Left kidney (tissue), 8 donors: ENCODE results near the gene GIGYF2. TPM values are rescaled to one million over a fixed set of nuclear protein-coding genes. Genes with fewer than 3 reads are reported as not detected.
"Not testable (repeated sequence)": the region's sequence is repeated elsewhere in the genome, so short reads cannot be mapped to it uniquely, and the experiment has no call there.

Experiments
- DNase-seq: peaks from one replicate; pipeline ENCODE4 v3.0.0-alpha.2; 2013
- long read RNA-seq, 8 donors: transcript quantifications; one replicate each; lab custom pipeline, GENCODE V29; 2026
- polyA plus RNA-seq: library from polyadenylated mRNA; unstranded; fragments of 120-200 nt; gene quantifications from one replicate; pipeline ENCODE4 v1.2.1, GENCODE V29; 2013; ENCODE audit not compliant: insufficient read length

The GIGYF2 gene, protein sequence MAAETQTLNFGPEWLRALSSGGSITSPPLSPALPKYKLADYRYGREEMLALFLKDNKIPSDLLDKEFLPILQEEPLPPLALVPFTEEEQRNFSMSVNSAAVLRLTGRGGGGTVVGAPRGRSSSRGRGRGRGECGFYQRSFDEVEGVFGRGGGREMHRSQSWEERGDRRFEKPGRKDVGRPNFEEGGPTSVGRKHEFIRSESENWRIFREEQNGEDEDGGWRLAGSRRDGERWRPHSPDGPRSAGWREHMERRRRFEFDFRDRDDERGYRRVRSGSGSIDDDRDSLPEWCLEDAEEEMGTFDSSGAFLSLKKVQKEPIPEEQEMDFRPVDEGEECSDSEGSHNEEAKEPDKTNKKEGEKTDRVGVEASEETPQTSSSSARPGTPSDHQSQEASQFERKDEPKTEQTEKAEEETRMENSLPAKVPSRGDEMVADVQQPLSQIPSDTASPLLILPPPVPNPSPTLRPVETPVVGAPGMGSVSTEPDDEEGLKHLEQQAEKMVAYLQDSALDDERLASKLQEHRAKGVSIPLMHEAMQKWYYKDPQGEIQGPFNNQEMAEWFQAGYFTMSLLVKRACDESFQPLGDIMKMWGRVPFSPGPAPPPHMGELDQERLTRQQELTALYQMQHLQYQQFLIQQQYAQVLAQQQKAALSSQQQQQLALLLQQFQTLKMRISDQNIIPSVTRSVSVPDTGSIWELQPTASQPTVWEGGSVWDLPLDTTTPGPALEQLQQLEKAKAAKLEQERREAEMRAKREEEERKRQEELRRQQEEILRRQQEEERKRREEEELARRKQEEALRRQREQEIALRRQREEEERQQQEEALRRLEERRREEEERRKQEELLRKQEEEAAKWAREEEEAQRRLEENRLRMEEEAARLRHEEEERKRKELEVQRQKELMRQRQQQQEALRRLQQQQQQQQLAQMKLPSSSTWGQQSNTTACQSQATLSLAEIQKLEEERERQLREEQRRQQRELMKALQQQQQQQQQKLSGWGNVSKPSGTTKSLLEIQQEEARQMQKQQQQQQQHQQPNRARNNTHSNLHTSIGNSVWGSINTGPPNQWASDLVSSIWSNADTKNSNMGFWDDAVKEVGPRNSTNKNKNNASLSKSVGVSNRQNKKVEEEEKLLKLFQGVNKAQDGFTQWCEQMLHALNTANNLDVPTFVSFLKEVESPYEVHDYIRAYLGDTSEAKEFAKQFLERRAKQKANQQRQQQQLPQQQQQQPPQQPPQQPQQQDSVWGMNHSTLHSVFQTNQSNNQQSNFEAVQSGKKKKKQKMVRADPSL (N-terminal part only)
- polyA plus RNA-seq = 73.4 TPM
- long read RNA-seq, donor 1, partial matches to known transcripts = 25 of 26 reads
- long read RNA-seq, donor 1, other reads (novel, unspliced or antisense) = 0 of 26 reads
- long read RNA-seq, donor 2, full-length matches to known transcripts = 1 of 12 reads
- long read RNA-seq, donor 2, partial matches to known transcripts = 11 of 12 reads
- long read RNA-seq, donor 2, other reads (novel, unspliced or antisense) = 0 of 12 reads
- long read RNA-seq, donor 3, partial matches to known transcripts = 18 of 19 reads
- long read RNA-seq, donor 3, other reads (novel, unspliced or antisense) = 0 of 19 reads
- long read RNA-seq, donor 4 = 0 reads
- long read RNA-seq, donor 5, partial matches to known transcripts = 10 of 13 reads
- long read RNA-seq, donor 5, other reads (novel, unspliced or antisense) = 0 of 13 reads
- long read RNA-seq, donor 6, partial matches to known transcripts = 5 of 5 reads
- long read RNA-seq, donor 6, other reads (novel, unspliced or antisense) = 0 of 5 reads
- long read RNA-seq, donor 7, partial matches to known transcripts = 6 of 6 reads
- long read RNA-seq, donor 7, other reads (novel, unspliced or antisense) = 0 of 6 reads
- long read RNA-seq, donor 8 = 0 reads

DNA sequence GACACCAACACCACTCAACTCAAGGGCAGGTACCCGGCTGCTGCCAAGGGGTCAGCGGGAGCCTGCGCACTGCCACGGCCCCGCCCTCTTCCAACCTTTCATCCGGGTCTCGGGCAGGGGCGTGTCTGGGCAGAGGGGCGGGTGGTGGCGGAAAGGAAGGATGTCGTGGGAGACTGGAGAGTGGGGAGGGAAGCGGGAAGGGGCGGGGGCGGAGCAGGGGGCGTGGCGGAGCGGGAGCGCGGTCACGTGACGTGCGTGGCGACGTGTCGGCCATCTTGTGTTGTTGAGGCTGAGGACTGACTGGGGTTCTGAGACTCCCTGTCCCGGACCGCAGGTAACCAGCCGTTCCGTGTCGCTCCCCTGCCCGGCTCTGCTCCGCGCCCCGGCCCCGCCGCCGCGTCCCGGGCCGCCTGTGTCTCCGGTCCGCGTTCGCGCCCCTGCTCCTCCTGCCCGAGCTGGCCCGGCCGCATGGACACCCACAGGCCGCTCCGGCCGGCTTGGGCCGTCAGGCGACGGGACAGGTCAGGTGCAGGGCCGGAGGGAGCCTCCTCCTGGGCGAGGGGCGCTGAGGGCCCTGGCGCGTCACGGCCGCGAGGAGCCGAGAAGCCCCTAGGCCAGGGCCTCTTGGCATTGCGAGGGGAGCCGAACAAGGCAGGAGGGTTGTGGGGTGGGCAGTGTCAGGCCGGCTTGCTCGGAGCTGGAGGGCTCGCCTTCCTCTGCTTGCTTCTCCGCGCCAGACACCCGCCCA, at the start of gene GIGYF2:
GIGYF2 (plus strand) TSS at position 273 of the 748 bp plus-strand sequence. CDS start 37,867 bp downstream, outside the sequence.
- peak; percentile 96 for DNase-seq

DNA sequence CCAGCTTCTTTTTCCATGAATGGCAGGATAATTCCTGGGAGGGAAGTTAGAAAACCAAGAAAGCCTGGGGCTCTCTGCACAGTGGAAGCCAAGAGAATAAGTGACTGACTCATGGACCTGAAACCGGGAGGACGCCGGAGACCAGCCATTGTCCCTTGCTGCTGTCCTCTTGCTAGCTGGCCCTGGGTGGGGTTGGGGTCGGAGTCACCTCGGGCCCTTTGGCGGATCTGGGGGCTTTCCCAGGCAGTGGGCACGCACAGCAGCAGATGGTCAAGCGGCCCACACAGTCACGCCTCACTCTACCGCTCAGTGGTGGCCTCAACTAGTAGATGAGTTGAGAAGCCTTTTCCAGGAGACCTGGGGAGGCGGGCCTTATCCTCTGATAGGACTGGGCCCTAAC, 48.1 kb upstream of the GIGYF2 start:
- DNase-seq = no peak

DNA sequence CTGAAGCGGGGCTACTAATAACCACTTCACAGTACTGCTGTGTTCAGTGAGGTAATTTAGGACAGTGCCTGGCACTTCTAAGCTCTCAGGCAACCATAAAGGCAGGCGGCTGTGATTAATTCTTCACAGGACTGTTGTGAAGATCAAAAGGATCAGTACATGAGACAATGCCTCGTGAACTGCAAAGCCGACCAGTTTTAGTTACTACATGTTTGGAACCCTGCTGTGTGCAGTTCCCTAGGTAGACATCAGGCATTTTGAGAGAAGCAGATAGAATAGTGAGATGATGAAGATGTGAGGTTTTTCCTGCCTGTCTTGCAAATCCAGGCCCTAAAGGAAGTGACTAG, 44.7 kb upstream of the GIGYF2 start:
- DNase-seq = no peak

DNA sequence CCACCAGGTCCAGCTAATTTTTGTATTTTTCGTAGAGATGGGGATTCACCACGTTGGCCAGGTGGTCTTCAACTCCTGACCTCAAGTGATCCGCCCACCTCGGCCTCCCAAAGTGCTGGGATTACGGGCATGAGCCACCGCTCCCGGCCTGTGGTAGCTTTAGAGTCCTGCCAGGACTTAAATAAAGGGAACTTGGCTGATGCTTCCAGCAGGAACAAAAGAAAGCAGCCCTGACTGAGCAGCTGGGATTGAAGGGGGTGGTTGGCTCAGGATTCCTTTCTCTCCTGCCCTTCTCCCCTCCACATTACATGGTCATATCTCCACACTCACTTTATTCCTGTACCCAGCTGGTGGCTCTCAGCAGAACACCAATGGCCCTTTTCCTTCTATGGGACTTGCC, 43.7 kb upstream of the GIGYF2 start:
- DNase-seq = no peak

DNA sequence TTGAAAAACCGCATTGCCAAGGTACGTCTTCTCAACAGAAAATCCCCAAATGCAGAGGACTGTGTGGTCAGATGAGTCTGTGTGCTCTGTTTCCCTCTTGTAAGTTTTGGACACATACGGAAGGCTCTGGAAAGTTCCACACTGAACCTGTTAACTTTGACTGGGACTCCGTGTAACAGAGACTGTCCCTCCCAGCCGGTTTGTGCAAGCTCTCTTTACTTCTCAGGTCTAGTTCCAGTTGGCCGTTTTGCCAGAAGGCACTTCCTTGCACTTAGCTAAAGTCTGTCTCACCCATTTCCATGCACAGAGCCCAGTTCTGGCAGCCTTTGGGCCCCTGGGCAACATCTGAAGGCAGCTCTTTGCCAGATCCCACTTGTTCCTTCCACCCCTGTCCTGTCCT, 41.7 kb upstream of the GIGYF2 start:
- no peak for DNase-seq

DNA sequence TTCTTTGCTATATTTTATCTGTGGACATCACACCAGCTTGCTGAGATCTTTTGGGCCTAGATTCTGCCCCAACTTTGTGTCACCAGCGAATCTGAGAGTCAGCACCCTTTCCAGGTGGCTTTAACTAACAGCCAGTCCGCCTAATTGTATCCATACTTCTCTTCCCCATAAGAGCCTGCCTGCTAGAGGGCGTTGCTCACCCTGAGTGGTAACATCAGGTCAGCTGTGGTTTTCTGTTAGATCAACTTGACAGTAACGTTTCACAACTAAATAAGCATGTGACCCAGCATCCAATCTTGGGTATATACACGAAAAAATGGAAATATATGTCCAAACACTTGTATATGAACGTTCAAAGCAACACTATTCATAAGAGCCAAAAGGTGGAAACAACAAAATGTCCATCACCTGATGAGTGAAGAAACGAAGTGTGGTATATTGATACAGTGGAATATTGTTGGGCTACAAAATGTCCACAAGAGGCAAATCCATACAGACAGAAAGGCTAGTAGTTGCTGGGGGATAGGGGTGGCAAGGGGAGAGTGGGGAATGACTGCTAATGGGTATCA, 38.8 kb upstream of the GIGYF2 start:
- DNase-seq = no peak

DNA sequence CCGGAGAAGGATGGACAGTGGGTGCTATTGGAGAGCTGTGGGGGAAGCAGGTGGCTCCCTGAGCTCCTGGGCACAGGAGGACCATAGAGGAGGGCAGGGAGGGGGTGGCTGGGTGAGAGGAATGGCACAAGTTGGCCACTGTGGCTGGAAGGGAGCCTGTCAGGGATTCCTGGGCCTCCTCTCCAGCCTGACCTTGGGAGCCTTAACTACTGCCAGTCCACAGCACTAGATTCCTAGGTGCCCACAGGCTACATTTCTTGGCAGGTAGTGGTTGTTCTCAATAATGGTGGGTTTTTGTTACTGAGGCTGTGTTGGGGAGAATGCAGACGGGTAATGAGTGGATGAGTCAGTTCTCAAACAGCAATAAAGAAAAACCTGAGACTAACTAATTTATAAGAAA, 37.8 kb upstream of the GIGYF2 start:
- DNase-seq = no peak

DNA sequence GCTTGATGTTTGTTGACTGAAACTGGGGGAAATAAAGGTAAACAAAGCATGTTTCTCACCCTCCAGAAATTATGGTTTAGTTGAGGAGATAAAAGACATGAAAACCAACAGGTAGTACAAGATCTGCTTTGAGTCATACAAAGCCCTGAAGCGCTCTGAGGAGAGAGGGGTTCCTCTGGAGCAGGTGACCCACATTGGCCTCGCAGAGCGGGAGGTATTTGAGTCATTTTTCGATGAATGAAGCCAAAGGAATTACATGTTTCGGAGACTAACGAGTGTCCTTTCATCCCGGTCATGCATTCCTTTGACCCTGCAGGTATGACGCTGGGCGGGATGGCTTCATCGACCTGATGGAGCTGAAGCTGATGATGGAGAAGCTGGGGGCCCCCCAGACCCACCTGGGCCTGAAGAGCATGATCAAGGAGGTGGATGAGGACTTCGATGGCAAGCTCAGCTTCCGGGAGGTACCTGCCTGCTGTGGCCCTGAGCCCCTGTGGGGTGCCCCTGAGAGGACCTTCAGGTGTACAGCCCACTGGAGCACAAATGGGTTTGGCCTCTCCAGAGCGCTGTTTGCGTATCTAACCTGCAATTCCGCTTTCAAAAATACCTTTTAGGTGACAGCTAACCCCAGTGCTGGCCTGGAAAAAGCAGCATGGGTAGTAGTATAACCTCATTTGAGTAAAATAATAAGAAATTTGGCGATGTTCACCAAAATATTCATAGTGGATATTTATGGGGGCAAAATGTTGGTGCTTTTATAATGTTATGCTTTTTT, 34.5 kb upstream of the GIGYF2 start:
- no peak for DNase-seq

DNA sequence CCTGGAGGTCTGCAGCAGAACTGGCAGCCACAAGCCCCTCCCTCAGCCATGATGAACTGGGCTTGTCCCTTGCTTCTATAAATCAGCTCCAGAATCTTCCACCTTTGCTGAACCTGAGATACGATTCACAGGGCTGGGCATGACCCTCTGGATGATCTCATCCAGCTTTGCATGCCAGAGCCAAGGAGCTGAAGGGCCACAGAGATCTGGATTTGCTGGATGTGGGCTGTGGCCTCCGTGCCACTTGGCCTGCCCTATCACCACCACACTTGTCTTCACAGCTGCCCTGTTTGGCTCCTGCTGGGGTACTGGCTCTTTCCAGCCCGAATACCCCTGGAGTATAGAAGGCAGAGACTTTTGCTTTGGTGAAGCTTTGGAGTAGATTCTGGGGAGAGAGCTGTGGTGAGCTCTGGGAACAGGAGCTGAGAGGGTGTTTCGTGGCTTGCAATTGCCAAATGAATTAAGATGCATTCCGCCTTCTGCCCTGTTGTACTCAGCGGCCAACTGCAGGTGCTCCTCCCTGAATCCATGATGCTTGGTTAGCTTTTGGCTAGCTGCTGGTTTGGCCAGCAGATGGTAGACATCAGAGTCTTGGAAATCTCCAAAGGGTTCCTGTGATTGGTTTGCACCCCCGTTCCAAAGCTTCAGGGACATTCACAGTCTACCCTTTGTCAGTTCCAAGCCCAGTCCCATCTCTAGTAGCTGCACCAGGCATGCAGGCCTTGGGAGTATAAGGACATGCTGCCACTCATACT, 30.9 kb upstream of the GIGYF2 start:
- DNase-seq = no peak

DNA sequence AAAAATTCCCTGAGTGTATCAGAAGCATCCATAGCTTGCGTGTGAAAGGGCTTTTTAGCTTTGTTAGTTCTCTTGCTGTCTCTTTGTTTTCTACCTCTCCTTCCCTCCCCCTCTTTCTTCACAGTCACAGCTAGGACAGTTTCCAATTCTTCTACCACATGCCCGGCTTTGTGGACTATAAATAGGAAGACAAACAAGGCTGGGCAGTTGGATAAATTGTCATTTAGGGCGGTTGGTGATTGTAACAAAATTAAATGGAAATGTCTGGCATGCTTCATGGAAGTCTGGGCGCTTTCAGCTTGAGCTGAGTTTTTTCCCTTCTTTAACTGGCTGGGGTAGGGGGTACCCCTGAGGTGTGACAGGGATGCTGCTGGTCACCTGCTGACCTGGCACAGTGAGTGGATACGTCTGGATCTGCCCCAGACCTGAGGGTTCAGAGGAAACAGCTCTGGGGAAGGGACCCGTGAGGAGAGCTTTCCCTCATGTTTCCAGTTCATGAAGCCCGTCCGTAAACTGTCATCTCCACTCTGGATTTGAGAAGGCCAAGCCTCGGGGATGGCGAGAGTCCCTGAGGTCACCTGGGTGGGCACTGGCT, 29.0 kb upstream of the GIGYF2 start:
- DNase-seq = no peak

DNA sequence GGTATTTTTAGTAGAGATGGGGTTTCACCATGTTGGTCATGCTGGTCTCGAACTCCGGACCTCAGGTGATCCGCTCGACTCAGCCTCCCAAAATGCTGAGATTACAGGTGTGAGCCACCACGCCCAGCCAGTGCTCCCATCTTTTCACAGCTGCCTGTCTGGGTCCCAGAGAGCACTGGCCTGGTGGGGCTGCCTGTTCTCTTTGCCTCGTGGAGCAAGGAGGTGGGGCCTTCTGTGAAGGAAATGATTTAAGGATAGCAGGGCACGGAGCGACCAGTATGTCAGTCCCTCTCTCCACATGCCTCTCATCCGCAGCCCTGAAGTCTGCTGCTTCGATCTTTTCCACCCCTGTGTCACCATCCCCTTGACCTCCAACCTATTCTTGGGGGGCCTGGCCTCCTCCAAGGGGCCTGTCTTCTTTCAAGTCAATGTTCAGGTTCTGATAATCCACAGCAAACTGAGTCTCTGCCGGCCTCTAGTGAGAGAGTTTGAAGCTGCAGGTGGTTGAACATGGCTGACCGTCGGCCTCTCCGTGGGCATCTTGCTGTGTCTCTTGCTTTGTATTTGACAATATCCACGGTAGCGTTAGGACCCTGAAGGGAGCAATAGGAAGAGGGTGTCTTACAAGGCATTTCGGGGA, 28.2 kb upstream of the GIGYF2 start:
- no peak for DNase-seq

DNA sequence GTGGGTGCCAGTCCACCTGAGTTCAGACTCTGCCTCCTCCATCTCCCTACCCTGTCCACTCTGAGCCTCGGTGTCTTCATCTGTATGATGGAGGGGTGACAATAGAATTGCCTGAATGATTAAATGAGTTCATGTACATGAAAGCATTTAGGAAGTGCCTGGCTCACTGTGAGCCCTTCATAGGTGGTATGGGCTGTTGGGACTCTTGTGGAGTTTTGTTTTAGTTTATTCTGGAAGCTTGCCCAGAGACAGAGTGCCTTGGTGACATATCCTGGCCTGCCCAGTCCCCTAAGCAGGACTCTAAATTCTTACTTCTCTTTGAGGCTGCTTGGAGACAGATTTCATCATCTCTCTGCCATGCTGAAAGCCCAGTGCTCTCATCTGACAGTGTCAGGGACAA, 24.5 kb upstream of the GIGYF2 start:
- no peak for DNase-seq

DNA sequence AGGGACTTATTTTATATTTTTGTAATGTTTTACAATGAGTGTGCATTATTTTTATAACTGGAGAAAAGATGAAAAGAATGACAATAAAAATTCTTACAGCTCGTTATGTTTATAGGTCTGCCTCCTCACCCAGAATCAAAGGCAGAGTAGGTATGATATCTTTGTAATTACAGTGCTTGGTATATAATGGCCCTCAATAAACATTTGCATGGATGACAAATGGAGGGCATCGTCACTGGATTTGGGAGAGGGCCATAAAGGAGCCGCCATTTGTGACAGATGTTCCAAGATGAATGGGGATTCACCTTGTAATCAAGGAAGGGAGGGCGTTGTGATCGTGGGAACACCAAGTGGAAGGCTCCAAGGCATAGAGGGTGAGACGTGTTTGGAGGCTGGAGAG, 22.6 kb upstream of the GIGYF2 start:
- no peak for DNase-seq

DNA sequence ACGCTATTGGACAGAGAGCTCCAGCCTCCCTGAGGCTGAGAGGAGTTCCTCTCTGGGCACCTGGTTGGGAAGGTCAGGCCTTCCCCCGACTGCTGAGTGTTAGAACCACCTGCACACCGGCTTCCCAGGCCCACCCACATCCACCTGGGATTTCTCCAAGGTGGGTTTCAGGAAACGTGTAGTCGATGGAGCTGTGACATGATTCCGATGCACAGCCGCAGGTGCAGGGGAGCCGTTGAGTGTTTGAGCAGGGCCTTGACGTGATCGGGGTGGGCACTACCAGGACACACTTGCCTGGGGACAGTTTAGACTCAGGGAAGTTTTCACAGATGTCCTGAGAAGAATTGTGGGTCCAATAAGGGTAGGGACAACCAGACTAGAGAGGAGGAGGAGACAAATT, 21.8 kb upstream of the GIGYF2 start:
- DNase-seq = no peak

DNA sequence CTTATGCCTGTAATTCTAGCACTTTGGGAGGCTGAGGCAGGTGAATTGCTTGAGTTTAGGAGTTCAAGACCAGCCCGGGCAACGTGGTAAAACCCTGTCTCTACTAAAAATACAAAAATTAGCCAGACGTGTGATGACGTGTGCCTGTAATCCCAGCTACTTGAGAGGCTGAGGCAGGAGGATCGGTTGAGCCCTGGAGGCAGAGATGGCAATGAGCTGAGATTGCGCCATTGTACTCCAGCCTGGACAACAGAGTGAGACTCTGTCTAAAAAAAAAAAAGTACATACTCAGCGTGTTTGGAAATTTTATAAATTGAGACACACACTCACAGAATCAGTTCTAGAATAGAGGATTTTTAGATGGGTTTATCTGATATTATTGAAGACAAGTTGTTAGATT, 17.1 kb upstream of the GIGYF2 start:
- DNase-seq = no peak

DNA sequence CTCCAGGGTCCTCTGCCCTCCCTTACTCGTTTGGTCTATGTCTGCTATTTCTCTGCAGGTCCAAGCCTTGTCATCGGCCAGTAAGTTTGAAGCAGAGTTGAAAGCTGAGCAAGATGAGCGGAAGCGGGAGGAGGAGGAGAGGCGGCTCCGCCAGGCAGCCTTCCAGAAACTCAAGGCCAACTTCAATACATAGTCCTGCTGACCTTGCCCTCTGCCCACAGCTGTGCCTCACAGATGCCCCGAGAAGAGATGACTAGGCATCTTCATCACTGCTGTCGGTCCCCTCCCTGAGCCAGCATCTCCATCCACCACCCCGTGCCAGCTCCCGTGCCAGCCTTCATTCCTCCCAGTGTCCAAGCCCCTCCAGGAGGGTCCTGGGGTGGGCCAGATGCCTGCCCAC, 15.6 kb upstream of the GIGYF2 start:
- no peak for DNase-seq

DNA sequence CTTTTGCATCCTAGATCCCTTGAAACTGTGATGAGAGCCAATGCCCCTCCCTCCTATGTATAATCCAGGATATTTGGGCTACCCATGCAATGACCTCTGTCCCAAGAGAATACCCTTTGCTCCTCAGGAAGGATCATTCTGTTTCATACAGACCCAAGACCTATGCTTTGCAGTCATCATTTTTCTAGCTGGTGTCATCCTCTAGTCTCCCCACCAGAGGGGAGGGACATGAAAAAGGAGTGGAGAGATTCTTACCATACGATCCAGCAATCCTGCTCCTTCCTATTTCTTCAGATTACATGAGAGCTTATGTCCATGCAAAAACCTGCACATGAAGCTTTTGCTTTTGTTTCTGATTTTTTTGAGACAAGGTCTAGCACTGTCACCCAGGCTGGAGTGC, 13.8 kb upstream of the GIGYF2 start:
- DNase-seq = no peak

DNA sequence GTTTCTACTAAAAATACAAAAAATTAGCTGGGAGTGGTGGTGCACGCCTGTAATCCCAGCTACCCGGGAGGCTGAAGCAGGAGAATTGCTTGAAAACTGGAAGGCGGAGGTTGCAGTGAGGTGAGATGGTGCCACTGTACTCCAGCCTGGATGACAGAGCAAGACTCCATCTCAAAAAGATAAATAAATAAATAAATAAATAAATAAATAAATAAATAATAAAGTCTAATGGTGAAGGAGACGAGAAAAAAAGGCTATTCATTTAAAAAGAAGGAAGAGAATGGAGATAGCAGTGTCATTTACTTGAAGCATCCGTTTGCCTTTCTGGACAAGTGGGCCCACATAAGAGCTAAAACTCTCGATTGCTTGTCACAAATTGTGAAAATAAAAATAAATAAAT, 11.7 kb upstream of the GIGYF2 start:
- DNase-seq = not testable (repeated sequence)
